HG02943 (cell line): ENCODE results near the gene CYBA.

Experiments
- ATAC-seq: cut with Tn5 transposase; IDR thresholded peaks from one replicate; pipeline ENCODE4 v1.9.1; 2021; ENCODE audit warnings: mild to moderate bottlenecking, low read depth, moderate library complexity; ENCODE audit not compliant: unreplicated experiment

Gene CYBA

DNA sequence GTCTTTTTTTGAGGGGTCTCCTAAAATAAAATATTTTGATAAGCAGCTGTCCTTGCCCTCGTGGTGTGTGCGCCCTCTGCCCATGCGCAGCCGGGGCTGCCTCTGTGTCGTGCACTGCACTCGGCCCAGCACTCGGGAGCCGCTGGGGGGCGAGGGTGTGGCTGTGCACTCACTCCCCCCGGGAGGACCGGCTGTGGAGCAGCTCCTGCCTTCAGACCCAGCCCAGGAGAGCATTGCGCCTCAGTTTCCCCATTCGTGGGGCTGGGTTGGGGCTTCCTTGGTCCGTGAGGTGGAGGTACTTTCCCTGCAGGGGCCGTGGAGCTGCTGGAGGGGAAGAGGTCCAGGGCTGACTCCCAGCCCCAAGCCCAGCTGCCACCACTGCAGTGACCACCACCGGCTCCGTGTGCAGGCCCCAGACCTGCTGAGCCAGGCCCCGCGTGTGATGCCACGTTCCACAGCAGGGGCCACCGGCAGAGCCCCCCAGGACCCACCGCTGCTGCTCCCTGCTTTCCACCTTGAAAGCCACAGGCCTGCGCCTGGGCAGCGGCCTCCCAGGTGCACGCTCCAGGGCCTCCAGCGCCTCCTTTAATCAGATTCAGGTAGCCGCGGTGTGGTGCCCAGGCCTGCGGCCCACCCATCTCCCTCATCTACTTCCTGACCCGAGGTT lies 18.8 kb downstream of the CYBA start:
- ATAC-seq, result no peak

DNA sequence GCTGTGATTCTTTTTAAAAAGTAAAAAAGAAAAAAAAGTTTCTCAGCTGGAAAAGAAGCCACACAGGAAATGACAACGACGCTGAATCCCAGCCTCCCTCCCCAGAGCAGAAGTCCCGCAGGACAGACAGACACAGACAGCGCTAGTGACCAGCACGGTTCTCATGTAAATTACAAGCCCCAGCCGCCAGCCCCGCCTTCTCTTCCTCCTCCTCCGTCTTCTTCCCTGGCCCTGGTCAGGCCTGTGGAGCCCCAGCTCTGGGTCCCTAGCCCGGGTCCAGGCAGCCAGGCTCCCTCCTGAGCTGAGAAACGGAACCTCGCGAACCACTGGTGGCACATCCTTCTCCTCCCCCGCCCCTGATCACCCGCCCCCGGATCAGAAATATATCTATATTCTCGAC lies 19.5 kb downstream of the CYBA start:
- ATAC-seq, result no peak

DNA sequence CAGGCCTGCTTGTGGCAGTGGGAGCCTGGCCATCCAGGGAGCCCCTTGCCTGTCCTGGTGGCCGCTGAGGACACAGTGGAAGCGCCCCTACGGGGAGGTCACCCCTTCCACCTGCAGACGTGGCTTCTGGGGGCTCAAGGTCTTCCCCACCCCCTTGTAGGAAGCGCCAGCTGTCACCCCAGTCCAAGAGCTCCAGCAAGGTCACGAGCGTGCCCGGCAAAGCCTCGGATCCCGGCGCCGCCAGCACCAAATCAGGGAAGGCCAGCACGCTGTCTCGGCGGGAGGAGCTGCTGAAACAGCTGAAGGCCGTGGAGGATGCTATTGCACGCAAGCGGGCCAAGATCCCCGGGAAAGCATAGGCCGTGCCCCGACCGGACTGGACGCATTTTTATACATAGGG lies 19.9 kb downstream of the CYBA start:
- ATAC-seq, result no peak

DNA sequence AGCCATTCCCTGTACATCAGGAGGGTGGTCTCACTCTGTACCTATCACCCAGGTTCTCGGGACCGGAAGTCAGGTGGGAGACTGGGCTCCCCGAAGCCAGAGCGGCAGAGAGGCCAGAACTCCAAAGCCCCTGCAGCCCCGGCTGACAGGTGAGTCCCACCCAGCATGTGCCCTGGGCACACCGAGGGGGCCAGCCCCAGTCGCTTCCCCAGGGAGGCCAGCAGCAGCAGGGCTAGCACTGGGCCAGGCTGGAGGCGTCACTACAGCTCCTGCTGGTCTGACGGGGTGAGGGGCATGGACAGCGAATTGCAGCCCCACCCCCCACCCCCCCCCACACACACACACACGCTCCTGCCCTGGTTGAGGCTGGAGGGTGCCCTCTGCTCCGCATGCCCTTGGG lies 20.4 kb downstream of the CYBA start:
- no peak for ATAC-seq

DNA sequence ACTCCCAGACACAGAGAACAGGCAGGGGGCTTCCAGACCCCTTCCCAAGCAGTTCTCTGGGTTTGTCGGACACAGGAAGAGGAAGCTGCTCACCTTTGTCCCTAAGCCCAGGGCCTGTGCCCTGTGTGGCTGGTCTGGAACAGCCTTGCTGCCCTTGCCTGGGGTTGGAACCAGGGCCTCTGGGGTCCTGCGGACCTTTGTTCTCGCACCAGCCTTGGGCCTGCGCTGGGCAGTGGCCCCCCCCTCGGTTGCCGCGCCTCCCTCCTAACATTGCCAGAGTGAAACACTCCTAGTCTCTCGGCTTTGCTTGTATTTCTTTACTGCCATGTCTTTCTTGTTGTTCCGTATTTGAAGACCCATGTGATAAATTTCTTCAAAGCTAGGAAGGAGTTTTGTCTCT lies 21.0 kb downstream of the CYBA start:
- no peak for ATAC-seq

DNA sequence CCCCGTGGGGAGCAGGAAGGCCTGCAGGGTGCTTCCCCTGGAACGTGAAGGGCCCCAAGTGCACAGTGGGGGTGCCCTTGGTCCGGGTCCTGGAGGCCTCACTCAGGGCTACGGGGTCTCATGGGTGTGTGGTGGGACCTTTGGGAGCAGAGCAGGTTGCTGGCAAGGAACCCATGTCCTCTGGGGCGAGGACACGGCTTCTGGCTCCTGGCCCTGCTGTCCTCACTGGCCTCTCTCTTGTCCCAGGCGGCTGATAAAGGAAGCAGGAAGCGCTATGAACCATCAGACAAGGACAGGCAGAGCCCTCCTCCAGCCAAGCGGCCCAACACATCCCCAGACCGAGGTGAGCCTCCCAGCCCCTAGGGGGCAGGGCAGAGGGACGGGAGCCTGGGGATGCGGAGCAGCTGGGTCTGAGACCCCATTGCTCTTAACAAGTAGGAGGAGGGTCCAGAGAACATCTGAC lies 22.3 kb downstream of the CYBA start:
- ATAC-seq, result no peak

DNA sequence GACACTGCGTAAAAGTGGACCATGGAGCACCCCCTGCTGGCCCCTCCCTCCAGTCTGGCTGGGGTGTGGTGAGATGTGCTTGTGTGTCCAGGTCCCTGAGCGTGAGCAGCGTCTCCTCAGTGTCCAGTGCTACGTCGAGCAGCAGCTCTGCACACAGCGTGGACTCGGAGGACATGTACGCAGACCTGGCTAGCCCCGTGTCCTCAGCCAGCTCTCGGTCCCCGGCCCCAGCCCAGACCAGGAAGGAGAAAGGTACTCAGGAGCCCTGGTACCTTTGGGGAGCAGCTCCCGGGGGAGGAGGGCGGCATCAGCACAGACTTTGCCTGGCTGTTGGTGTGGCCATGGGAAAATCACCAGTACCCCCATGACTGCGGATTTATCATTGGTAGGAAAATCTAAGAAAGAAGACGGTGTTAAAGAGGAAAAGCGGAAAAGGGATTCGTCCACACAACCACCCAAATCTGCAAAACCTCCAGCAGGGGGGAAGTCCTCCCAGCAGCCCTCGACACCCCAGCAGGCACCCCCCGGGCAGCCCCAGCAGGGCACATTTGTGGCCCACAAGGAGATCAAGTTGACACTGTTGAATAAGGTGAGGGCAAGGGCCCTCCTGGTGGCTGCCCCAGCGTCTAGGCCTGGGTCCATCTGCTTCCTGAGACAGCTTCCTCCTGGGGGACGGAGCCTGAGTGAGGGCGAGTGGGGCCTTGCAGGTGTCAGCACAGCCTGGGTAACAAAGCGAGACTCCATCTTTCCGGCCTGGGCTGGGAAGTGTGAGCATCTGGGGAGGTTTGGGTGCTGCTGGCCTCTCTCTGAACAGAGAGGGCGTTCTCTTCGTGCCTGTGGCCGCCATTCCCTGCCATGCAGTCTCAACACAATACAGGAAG lies 23.1 kb downstream of the CYBA start:
- ATAC-seq, result no peak

DNA sequence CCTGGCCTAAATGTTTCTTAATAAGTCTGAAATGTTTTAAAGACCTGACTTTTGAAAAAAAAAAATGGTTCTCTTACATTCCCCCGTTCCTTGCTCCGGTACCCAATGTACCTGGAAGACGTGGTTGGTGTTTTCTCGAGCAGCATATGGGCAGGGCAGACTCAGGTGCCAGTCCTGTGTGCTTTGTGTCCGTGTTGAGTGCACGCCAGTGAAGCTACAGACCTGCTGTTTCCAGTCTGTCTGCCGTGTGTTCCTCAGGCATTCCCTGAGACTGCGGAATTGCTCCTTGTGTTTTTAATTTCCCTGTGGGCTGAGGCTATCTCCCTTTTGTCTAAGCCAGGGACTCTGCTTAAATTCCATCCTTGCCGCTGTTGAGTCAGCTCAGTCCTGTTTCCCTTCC lies 24.2 kb downstream of the CYBA start:
- ATAC-seq, result no peak

DNA sequence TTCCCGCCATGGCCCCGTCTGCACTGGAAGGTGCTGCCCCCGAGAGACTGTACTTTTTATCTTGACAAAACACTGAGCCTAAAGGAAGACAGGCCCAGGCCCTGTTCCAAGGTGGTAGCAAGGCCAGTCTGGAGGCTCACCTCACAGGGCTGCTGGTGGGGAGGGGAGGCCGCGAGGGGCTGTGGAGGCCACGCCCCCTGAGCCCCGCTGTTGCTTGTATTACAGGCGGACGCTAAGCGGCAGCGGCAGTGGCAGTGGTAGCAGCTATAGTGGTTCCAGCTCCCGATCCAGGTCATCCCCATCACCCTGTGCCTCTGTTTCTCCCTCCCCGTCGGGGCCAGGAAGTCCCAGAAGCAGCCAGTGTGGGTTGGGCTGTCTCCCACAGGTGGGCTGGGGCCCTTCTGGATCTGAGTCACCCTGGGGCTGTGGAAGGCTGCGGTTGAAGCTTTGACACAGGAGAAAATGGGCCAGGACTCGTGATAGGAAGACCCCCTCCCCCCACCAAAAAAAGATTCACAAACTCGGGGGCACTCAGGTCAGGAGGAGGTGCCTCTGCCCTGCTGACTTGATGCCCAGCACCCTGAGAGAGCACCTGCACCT lies 25.8 kb downstream of the CYBA start:
- no peak for ATAC-seq

DNA sequence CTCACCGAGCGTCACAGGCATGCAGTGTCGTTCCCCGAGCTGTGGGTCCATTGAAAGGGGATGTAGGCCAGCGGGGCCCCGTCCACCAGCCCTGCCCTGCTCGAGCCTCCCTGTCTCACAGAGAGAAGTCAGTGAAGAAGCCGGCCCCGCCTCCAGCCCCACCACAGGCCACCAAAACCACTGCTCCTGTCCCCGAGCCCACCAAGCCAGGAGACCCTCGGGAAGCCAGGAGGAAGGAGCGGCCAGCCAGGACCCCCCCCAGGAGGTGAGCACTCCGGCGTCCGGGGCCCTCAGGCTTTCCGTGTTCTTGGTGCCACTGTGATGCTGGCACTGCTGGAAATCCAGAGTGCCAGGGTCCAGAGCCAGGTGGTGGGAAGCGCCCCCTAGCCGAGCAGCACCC lies 26.4 kb downstream of the CYBA start:
- no peak for ATAC-seq

DNA sequence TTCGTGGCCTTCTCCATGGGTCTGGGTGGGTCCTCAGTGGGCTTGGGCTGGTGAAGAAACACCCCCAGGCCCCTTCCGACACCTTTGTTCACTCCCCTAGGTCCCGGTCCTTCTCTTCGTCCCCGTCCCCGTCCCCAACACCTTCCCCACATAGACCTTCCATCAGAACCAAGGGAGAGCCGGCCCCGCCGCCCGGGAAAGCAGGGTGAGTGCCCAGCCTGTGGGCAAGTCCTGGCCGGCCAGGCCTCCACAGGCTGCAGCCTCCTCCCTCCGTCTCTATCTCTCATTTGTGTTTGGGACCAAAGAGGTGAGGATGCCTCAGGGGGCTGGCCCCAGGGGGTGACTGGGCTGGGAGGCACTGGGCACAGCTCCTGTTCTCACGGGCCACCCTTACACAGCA lies 27.0 kb downstream of the CYBA start:
- no peak for ATAC-seq

DNA sequence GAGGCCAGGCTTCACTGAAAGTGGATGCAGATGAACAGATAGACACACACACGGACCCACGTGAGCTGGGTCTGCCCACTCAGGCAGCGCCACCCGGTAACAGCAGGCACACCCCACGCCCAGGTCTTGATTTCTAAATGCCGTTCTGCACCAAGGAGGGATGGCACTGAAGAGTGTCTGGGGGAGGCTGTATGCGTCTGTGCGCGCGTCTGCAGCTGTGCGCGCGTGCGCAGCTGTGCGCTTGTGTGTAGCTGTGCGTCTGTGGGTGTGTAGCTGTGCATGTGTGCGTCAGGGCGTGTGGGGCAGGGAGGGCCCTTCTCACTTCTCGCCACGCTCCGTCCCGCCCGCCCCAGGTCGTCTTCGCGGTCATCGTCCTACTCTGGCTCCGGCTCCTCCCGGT lies 28.0 kb downstream of the CYBA start:
- ATAC-seq, result no peak

DNA sequence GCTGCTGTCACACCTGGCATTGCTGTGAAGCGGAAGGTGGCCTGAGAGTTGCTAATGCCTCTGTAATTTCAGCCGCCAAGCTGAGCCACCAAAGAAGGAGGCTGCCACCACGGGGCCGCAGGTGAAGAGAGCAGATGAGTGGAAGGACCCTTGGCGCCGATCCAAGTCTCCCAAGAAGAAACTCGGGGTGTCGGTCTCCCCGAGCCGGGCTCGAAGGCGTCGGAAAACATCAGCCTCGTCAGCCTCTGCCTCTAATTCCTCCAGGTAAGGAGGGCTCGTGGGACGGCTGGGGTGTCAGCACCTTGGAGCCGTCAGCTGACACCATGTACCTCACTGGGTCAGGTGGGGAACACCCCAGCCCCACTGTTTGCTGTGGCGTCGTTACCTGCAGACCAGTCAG lies 28.7 kb downstream of the CYBA start:
- no peak for ATAC-seq

DNA sequence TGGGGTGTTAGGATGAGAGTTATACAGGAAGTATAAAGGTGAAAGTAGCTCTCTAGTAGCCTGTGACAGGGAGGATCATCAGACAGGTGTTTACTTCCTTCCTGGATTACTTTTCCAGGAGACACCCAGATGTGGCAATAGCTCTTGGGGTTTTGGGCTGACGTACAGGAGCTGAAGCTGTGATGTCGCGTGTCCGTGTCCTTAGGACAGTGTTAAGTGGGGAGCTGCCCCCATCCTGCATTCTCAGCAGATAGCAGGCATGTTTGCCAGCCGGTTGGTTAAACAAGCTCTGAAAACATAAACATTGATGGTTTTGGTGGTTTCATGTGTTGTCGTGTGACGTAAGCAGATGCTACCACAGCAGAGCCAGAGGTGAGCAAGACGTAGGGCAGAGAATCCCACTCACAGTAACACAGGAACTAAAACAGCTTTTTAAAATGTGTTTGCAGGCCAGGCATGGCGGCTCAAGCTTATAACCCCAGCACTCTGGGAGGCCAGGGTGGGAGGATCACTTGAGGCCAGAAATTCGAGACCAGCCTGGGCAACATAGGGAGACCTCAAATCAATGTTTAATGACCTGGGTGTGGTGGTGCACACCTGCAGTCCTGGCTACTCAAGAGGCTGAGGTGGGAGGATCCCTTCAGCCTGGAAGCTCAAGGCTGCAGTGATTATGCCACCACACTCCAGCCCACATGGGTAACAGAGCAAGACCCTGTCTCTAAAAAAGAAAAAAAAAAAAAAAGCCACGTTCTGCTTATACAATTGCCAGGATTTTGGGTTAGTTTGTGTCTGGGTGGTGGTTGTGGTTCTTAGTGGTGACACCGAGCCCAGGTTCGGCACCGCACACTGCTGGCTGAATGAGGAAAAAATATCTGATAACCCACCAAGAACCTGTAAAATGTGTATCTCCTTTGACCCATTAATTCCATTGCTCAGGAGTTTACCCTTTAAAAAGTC lies 30.7 kb downstream of the CYBA start:
- no peak for ATAC-seq

DNA sequence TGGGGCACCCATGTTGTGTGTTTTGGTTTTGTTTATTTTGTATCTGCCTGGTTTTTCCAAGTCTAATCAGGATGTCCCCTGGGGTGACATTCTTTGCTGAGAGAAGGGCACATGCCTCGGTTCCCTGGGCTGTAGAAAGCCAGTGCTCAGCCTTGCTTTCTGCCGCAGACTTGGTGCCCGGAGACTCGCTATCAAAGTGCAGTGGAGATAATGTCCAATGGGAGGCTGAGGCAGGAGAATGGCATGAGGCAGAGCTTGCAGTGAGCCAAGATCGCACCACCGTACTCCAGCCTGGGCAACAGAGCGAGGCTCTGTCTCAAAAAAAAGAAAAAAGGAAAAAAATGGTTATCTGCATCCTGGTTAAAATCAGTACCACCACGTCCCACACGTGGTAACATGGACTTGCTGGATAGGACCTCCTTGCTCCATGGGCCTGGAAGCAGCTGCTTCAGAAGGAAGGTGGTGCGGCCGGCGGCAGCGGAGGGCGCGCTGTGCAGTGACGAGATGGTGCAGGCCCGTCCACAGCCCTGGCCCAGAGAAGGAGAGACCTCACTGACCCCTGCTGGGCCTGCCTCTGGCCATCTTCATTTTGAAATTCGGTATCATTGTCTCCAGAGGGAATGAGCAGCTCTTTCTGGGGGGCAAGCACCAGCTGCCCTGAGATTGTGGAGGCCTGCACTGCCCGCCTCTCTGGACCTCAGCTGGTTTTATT lies 31.7 kb downstream of the CYBA start:
- no peak for ATAC-seq

DNA sequence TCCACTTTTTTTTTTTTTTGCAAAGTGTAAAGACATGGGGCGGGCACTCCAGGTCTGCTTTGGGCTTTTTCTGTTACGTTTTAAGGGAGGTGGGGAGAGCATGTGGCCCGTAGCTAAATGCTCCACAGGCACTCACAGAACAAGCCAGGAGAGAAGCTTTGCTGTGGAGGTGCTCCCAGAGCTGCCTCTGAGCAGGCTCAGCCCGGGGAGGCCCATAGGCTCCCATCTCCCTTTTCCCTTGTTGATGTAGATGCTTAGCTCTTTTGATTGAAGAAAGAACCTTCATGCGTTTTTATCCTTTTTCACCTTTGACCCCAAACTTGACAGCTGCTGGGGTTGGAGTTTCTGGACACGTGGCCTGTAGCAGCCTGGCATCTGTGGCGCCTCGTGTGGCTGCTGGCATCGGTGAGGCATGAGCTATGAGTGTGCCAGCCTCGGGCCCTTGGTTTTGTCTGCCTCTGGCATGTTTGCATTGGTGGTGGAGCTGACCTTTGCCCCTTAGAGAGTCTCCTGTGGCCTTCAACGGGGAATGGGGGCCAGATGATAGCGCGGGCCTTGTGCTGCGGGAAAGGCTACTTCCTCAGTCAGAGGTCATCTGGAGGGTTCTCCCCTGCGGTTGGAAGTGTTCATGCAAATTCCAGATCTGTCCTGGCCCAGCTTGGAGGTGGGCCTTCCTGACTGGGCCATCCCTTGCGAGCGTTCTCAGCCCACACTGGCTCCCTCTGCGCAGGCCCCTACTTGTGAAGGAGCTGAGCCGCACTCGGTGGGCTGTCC lies 32.5 kb downstream of the CYBA start:
- ATAC-seq, result no peak

DNA sequence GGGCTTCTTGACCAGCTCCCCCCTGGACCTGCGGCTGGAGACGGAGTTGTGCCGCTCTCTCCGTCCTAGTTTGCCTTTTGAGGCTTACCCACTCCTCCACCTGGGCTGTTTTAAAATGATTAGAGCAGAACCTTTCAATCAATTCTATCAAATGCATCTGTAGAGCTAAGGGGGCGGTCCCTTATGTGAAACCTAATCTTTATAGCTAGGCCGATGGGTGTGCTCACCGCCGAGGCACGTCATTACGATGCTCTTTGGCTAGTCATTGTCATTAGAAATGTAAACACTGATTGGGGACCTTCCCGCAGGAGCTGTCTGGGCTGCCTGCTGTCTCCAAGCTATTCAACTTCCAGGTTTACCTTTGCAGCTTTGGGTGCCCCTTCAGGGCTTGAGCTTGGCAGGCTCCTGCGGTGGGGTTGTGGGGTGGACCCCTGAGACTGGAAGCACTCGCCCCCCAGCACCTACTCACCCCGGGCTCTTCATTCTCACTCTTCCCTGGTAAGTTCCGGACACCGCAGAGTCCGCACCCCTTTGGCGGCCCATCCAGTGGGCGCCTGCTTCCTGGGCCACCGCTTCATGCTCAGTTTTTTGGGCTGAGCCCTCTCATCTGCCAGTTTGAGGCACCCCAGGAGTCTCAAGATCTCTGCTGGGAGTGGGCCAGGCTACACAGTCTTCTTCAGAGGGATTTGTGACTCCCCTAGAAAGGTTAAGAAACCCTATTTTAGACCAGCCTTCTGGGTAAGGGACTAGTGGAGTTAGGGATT lies 33.4 kb downstream of the CYBA start:
- no peak for ATAC-seq

DNA sequence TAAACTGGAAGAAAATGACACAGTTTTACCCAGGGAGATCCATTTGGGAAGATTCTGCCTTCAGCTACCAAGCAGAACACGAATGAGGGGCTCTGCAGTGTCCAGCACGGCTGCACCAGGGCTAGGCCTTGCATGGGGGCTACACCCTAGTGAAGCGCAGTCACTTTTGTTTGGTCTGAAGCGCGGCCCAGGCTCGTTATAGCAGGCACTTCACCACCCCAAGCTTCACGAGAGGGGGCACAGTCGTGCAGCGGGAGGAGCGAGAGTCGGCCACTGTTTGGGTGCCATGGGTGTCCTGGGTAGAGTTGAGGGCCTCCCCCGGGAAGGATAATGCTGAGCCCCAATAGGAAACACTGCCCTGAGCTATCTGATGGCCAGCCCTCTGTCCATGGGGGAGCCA lies 34.1 kb downstream of the CYBA start:
- no peak for ATAC-seq
